LNCAP (cell line): ENCODE data around the gene TRIM22.

Experiments
- TF ChIP-seq, protein P1 (sequence below): fragments of 450-650 bp; IDR thresholded peaks from 2 replicates; pipeline ENCODE4 v1.5.1; 2017; ENCODE audit warnings: mild to moderate bottlenecking

The TRIM22 gene

GRCh38 chr11:5698281-5698680, 8.7 kb downstream of the TRIM22 start:
- TF ChIP-seq, protein P1, sequence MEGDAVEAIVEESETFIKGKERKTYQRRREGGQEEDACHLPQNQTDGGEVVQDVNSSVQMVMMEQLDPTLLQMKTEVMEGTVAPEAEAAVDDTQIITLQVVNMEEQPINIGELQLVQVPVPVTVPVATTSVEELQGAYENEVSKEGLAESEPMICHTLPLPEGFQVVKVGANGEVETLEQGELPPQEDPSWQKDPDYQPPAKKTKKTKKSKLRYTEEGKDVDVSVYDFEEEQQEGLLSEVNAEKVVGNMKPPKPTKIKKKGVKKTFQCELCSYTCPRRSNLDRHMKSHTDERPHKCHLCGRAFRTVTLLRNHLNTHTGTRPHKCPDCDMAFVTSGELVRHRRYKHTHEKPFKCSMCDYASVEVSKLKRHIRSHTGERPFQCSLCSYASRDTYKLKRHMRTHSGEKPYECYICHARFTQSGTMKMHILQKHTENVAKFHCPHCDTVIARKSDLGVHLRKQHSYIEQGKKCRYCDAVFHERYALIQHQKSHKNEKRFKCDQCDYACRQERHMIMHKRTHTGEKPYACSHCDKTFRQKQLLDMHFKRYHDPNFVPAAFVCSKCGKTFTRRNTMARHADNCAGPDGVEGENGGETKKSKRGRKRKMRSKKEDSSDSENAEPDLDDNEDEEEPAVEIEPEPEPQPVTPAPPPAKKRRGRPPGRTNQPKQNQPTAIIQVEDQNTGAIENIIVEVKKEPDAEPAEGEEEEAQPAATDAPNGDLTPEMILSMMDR = no peak

DNA sequence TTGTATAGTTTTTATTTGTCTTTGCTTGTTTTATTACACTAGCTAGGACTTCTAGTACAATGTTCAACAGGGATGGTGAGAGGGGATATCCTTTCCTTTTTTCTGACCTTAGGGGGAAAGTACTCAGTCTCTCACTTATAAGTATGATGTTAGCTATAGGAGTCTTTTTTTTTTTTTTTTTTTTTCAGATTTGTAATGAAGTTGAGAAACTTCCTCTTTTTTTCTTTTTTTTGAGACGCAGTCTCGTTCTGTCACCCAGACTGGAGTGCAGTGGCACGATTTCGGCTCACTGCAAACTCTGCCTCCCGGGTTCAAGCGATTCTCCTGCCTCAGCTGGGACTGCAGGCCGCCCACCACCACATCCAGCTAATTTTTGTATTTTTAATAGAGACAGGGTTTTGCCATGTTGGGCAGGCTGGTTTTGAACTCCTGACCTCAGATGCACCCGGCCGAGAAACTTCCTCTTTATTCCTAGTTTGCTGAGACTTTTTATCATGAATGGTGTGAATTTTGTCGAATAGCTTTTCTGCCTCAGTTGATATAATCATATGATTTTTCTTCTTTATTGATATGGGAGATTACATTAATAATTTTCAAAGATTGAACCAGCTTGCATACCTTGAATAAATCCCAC, 10.9 kb downstream of the TRIM22 start:
- TF ChIP-seq, protein P1 = no peak

GRCh38 chr11:5701055-5701577, 11.5 kb downstream of the TRIM22 start:
- TF ChIP-seq, protein P1 = no peak

- TF ChIP-seq, protein P1 = no peak
Measured at GRCh38 chr11:5703741-5704536, 14.3 kb downstream of the TRIM22 start.

- TF ChIP-seq, protein P1 = no peak
Measured at GRCh38 chr11:5705688-5706087, 16.1 kb downstream of the TRIM22 start.

DNA sequence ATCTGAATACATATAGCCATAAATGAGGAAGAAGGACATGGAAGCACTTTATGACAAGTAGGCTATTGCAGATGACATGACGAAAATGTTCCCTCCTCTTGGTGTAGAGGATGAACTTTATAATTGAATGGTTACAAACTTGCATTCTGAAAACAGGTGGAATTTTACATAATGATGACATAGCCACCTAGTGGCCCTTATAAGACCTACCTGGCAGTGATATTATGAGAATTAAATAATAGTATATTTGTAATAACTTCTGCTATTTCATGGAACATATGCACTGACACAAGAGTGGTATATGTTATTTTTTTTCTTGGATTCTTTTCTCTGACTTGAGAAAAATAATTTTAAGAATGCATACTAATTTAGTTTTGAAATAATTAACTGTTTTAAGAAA, 22.9 kb downstream of the TRIM22 start:
- TF ChIP-seq, protein P1 = peak; percentile 60

- TF ChIP-seq, protein P1 = no peak
Measured at GRCh38 chr11:5713695-5714094, 24.1 kb downstream of the TRIM22 start.
